ENCODE data around the gene CBY2.
A peak's percentile ranks its signal among the peaks of the same experiment; 100 is the strongest.
"Not testable (repeated sequence)": the region's sequence is repeated elsewhere in the genome, so short reads cannot be mapped to it uniquely, and the experiment has no call there.

The CBY2 gene

GRCh38 chr13:45744979-45745378, 42.9 kb downstream of the CBY2 start:
- Histone ChIP-seq H3K27ac (no peak overlapping the region), H3K9ac (ENCODE audit: insufficient read length) (no peak overlapping the region), H3K36me3 (ENCODE audit: insufficient read depth, low read length) (no peaks in the 10 kb centered on the region), H3K4me3 (no peak overlapping the region), H3K9me3 (ENCODE audit: low read depth, low read length) (no peaks in the 10 kb centered on the region)
- no peak for TF ChIP-seq POLR2AphosphoS5 (IDR thresholded peaks at IDR 0.05; ENCODE audit: borderline replicate concordance, low read depth, low read length)
- TF ChIP-seq FOXP2 (optimal IDR thresholded peaks at IDR 0.05; ENCODE audit: control extremely low read depth, extremely low read length, insufficient read depth), result no peak
- TF ChIP-seq EZH2 (IDR thresholded peaks at IDR 0.05), result no peak
- DNase-seq (ENCODE audit: low read depth, low spot score), result no peak

- TF ChIP-seq EZH2 (IDR thresholded peaks at IDR 0.05) (no peak), FOXP2 (optimal IDR thresholded peaks at IDR 0.05; ENCODE audit: control extremely low read depth, extremely low read length, insufficient read depth) (no peak), POLR2AphosphoS5 (IDR thresholded peaks at IDR 0.05; ENCODE audit: borderline replicate concordance, low read depth, low read length) (no peak)
- H3K4me3 ChIP-seq, result no peak overlapping the region
- H3K9me3 ChIP-seq (ENCODE audit: low read depth, low read length), result no peaks in the 10 kb centered on the region; the same call in 1 of the 2 replicates
- H3K9ac ChIP-seq (ENCODE audit: insufficient read length), result no peak overlapping the region
- no peak overlapping the region for H3K27ac ChIP-seq
- DNase-seq (ENCODE audit: low read depth, low spot score), result no peak
- H3K36me3 ChIP-seq (ENCODE audit: insufficient read depth, low read length), result no peaks in the 10 kb centered on the region
Measured at GRCh38 chr13:45747071-45747470, 45.0 kb downstream of the CBY2 start.

DNA sequence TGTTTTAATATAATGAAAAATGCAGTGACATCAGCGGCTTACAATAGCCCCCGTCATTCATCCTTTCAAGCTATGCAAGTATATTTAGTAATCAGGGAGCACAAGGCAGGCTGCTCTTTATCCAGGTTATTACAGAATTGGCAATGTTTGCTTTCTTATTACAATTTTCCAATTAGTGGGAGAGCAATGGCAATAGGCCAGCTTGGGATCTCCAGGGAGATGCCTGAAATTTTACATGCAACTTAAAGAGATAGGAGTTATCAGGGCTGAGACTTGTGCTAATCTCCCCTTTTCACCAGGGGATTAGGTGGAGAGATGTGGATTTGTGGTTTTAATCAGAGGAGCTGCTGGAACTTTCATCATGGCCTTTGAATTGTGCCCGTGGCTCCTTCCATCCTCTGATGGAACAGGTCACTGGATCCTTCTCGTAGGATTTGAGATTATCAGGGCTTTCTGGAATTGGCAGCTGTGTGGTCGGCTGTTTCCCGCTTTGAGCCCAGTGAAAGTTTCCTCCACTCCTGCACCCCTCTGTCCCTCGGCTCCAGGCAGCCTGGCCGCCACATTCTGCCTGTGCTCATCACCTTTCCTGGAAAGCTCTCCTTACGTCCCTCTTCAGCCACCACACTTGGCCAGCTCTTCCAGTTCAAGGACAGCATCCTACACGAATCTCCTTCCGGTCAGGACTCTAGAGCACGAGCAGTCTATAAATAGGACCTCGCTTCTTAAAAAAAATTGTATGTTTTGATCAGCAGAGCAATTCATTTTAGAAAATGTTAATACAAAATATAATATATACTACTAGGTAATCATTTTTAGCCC, 47.0 kb downstream of the CBY2 start:
- TF ChIP-seq FOXP2 (optimal IDR thresholded peaks at IDR 0.05; ENCODE audit: control extremely low read depth, extremely low read length, insufficient read depth), result no peak
- TF ChIP-seq POLR2AphosphoS5 (IDR thresholded peaks at IDR 0.05; ENCODE audit: borderline replicate concordance, low read depth, low read length), result no peak
- TF ChIP-seq EZH2 (IDR thresholded peaks at IDR 0.05), result no peak
- H3K4me3 ChIP-seq, result no peak overlapping the region

DNA sequence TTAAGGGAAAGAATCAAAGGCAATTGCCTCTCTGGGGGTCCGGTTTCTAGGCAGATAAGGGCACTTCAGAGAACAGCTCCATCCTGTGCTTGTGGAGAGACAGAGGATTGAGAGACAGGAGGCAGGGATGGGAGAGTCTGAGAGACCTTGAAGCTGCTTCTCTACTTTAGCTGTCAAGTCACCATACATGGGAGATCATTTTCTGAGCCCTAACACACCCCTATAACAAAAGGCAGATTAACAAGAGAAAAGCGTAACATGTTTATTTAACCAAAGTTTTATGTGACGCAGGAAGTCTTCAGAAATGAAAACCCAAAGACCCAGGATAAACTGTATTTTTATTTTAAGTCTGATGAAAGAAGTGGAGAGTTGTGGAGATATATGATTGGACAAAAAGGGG, 48.4 kb downstream of the CBY2 start:
- Histone ChIP-seq H3K9me3 (ENCODE audit: low read depth, low read length) (no peaks in the 10 kb centered on the region; the same call in 1 of the 2 replicates), H3K36me3 (ENCODE audit: insufficient read depth, low read length) (no peaks in the 10 kb centered on the region), H3K9ac (ENCODE audit: insufficient read length) (no peak overlapping the region), H3K4me3 (no peak overlapping the region), H3K27ac (no peak overlapping the region)
- TF ChIP-seq EZH2 (IDR thresholded peaks at IDR 0.05) (no peak), POLR2AphosphoS5 (IDR thresholded peaks at IDR 0.05; ENCODE audit: borderline replicate concordance, low read depth, low read length) (no peak), FOXP2 (optimal IDR thresholded peaks at IDR 0.05; ENCODE audit: control extremely low read depth, extremely low read length, insufficient read depth) (no peak)
- DNase-seq (ENCODE audit: low read depth, low spot score), result no peak

More for the DNA sequence above, 47.0 kb downstream of the CBY2 start:
- Histone ChIP-seq H3K36me3 (ENCODE audit: insufficient read depth, low read length) (no peaks in the 10 kb centered on the region), H3K9me3 (ENCODE audit: low read depth, low read length) (no peaks in the 10 kb centered on the region; the same call in 1 of the 2 replicates), H3K9ac (ENCODE audit: insufficient read length) (no peak overlapping the region), H3K27ac (no peak overlapping the region)
- no peak for DNase-seq (ENCODE audit: low read depth, low spot score)

- TF ChIP-seq EZH2 (IDR thresholded peaks at IDR 0.05) (no peak), POLR2AphosphoS5 (IDR thresholded peaks at IDR 0.05; ENCODE audit: borderline replicate concordance, low read depth, low read length) (no peak), FOXP2 (optimal IDR thresholded peaks at IDR 0.05; ENCODE audit: control extremely low read depth, extremely low read length, insufficient read depth) (no peak)
- Histone ChIP-seq H3K4me3 (no peak overlapping the region), H3K9me3 (ENCODE audit: low read depth, low read length) (no peaks in the 10 kb centered on the region; the same call in 1 of the 2 replicates), H3K36me3 (ENCODE audit: insufficient read depth, low read length) (no peaks in the 10 kb centered on the region), H3K9ac (ENCODE audit: insufficient read length) (no peak overlapping the region), H3K27ac (no peak overlapping the region)
- no peak for DNase-seq (ENCODE audit: low read depth, low spot score)
Measured at GRCh38 chr13:45751885-45752284, 49.8 kb downstream of the CBY2 start.

DNA sequence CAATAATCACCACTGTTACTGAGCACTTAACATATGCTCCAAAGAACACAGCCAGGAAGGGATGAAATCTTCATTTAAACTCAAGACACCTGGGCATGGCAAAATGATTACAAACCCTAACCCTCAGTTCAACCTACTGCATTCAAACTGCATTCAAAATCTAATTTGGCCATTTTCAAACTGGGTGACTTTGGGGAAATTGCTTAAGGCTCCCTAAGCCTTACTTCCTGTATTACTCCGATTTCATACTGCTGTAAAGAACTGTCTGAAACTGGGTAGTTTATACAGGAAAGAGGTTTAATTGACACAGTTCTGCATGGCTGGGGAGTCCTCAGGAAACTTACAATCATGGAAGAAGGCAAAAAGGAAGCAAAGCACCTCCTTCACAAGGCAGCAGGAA, 50.4 kb downstream of the CBY2 start:
- no peak for DNase-seq (ENCODE audit: low read depth, low spot score)
- H3K9me3 ChIP-seq (ENCODE audit: low read depth, low read length), result no peaks in the 10 kb centered on the region; the same call in 1 of the 2 replicates
- H3K9ac ChIP-seq (ENCODE audit: insufficient read length), result no peak overlapping the region
- no peaks in the 10 kb centered on the region for H3K36me3 ChIP-seq (ENCODE audit: insufficient read depth, low read length)
- H3K4me3 ChIP-seq, result no peak overlapping the region
- TF ChIP-seq EZH2 (IDR thresholded peaks at IDR 0.05) (no peak), FOXP2 (optimal IDR thresholded peaks at IDR 0.05; ENCODE audit: control extremely low read depth, extremely low read length, insufficient read depth) (no peak), POLR2AphosphoS5 (IDR thresholded peaks at IDR 0.05; ENCODE audit: borderline replicate concordance, low read depth, low read length) (no peak)
- H3K27ac ChIP-seq, result peak overlapping the region; percentile 42; the same call in 1 of the 2 replicates

- not testable (repeated sequence) for H3K9ac ChIP-seq (ENCODE audit: insufficient read length); H3K36me3 ChIP-seq (ENCODE audit: insufficient read depth, low read length); H3K27ac ChIP-seq; H3K4me3 ChIP-seq; DNase-seq (ENCODE audit: low read depth, low spot score); H3K9me3 ChIP-seq (ENCODE audit: low read depth, low read length)
Measured at GRCh38 chr13:45756498-45756897, 54.4 kb downstream of the CBY2 start.

DNA sequence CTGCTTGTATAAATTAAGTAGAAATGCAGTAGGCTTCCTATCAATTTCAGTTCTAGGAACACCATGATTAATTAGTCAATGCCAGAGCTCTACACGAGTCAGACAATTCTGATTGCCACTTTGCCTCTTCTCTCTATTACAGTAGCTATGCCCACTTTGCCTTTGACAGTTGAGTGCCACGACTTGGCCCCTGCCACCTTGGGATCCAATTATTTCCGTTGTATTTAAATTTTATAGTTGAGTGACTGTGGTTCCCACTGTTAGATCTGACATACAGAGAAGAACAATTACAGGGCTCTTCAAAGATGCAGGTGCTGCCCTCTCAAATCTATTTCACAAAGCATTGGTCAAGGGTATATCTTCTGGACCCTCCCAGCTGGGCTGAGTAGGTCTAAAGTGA, 55.5 kb downstream of the CBY2 start:
- DNase-seq (ENCODE audit: low read depth, low spot score); H3K9me3 ChIP-seq (ENCODE audit: low read depth, low read length); H3K9ac ChIP-seq (ENCODE audit: insufficient read length); H3K27ac ChIP-seq; H3K4me3 ChIP-seq; H3K36me3 ChIP-seq (ENCODE audit: insufficient read depth, low read length): not testable (repeated sequence)

DNA sequence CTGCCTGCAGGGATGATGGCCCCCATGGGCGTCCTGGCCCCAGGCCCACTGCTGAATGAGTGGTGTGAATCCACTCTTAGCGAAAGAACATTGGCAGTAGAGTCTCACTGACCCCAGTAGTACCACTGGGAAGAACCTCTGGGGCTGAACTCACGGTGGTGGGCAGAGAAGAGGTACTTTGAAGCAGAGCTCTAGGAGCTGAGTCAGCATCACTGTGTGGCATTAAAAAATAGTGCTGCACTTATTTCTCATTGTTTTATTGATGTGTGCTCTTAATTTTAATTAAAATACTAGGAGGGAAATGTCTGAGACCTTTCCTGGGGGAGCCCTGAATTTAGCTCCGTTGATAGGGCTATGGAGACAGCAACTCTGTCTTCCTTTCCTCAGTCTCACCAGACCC, 61.3 kb downstream of the CBY2 start:
- H3K36me3 ChIP-seq (ENCODE audit: insufficient read depth, low read length), result no peaks in the 10 kb centered on the region
- no peaks in the 10 kb centered on the region for H3K9me3 ChIP-seq (ENCODE audit: low read depth, low read length)
- H3K27ac ChIP-seq, result no peak overlapping the region
- TF ChIP-seq EZH2 (IDR thresholded peaks at IDR 0.05), result no peak
- no peak for TF ChIP-seq POLR2AphosphoS5 (IDR thresholded peaks at IDR 0.05; ENCODE audit: borderline replicate concordance, low read depth, low read length)
- TF ChIP-seq FOXP2 (optimal IDR thresholded peaks at IDR 0.05; ENCODE audit: control extremely low read depth, extremely low read length, insufficient read depth), result no peak
- H3K9ac ChIP-seq (ENCODE audit: insufficient read length), result no peak overlapping the region
- no peak overlapping the region for H3K4me3 ChIP-seq
- DNase-seq (ENCODE audit: low read depth, low spot score), result no peak

All from SK-N-MC (cell line).